ENCODE data around the gene ATXN2.
"Not testable (repeated sequence)": the region's sequence is repeated elsewhere in the genome, so short reads cannot be mapped to it uniquely, and the experiment has no call there.

ATXN2 gene

DNA sequence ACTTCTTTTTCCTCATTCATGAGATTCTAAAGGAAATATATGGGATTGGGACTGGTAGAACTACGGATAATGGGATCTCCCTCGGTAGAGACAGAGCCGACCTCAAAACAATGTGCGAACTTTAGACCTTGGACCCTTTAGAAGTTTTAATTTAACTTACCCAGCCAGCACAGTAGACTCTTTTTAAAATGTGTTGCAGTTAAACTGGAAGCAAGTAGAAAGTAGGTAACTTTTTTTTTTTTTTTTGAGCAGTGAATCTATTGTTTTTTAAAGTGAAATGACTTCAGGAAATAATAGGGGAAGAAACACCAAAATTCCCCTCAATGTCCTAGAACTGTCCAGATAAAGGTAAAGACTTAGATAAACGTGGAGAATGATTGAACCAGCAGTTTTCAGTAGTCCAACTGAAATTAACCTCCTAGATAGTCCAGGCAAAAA is 1.1 kb upstream of the ATXN2 start:
- DNase-seq, result no peak

DNA sequence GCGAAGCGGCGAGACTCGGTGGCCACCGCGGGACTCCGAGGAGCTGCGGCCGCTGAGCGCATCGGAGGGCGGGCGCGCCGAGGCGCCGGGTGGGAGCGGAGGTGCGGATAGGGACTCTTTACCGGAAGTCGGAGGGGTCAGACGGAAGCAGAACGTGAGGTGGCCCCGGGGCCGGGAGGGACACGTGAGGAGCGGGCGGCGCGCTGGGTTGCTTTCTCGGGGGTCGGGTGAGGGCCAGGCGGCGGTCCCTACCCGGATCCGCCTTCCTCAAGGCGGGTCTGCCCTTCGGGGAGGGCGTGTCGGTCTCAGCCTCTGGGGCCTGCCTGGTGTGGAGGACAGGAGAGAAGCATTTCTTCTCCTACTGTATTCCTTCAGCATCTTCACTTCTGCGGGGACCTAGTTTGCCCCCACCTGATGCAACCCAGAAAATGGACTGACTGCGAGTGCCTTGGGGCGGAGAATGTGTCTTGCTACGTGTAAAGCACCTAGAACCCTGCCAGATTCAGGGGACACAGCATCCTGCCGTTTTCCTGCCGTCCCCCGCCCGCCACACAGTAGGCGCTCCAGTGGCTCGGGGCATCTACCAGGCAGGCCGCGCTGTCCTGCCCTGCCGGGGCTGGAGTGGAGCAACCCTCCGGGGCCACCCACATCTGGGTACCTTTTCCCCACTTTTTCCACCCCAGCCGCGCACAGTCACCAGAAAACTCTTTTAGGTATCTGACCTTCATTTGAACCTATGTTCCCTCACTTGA is 514 bp upstream of the ATXN2 start:
- DNase-seq, result peak; percentile 89

DNA sequence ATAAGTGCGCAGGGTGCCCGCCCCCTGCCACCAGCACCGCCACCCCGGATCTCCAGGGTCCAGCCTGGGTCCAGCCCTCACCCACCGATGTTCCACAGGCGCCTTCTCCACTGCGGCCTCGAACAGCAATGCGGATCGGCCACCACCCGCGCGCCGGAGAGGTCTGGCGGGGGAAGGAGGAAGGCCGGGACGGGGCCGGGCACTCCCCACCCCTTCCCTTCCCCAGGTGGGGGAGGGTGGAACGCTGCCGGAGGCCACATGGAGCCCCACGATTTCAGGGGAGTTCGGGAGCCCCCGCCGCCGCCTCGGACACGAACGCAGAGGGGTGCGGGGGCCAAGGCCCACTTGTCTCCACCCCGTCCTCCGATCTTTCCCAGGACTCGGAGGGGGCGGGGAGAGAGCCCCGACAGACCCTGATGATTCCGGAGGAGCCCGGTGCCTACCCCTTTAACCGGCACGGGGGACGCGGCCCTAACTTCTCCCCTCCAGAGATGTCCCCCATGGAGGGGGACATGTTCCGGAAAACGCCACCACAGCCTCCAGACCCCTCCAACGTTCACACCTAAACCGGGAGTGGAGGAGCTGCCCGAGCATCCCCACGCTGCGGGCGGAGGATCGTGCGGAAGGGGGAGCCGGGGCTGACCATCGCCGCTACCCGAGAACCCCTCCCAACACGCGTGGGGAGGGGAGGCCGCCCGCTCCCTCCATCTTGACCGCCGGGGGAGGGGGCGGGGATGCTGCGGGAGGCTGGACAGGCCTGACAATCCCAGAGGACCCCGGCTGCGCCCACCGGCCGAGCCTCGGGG is 1.1 kb downstream of the ATXN2 start:
- DNase-seq, result peak; percentile 23

DNA sequence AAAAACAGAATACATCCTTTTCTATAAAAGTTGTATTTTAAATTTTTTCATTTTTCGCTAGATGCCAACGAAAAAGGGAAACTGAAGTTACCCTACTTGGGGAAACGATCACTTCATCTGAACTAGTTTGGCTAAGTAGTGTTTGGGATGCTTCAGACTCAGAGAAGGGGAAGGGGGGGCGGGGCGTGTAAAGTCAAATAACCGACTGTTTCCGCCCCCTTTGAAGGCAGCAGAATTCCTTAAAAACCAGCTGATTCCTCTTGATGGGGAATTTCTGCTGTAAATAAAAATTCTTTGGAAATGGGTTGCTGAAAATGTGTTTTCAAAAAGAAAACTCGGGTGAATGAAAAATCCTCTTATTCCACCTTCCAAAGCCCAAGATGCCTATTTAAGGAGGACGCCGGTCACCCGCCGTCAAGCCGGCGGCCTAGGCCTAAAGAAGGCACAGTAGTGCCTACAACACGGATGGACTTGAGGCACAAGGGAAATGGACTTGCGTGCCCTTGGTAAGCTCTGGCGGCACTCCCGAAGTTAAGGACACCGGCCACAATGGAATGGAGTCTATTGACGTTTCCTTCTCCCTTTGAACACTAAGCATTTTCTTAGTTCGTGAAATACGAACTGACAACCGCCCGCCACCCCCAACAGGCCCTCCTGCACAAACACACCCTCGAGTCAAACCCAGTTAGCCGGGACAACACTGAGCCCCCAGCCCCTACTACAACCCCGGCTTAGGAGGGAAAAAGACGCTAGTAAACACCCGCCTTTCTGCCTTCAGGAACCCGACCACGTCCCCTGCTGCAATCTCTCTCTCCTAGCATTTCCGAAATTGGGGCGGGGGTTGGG is 1.9 kb downstream of the ATXN2 start:
- DNase-seq, result peak; percentile 8

DNA sequence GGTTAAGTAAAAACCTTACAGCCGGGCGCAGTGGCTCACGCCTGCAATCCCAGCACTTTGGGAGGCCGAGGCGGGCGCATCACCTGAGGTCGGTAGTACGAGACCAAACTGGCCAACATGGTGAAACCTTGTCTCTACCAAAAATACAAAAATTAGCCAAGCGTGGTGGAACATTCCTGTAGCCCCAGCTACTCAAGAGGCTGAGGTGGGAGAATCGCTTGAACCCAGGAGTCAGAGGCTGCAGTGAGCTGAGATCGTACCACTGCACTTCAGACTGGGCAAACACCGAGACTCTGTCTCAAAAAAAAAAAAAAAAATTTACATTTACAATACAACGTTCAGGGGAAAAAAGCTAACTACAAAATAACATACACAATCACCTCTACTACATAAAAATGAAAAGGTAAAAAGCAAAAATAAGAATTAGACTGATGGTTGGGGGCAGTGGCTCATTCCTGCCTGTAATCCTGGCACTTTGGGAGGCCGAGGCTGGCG is 3.7 kb downstream of the ATXN2 start:
- not testable (repeated sequence) for DNase-seq

DNA sequence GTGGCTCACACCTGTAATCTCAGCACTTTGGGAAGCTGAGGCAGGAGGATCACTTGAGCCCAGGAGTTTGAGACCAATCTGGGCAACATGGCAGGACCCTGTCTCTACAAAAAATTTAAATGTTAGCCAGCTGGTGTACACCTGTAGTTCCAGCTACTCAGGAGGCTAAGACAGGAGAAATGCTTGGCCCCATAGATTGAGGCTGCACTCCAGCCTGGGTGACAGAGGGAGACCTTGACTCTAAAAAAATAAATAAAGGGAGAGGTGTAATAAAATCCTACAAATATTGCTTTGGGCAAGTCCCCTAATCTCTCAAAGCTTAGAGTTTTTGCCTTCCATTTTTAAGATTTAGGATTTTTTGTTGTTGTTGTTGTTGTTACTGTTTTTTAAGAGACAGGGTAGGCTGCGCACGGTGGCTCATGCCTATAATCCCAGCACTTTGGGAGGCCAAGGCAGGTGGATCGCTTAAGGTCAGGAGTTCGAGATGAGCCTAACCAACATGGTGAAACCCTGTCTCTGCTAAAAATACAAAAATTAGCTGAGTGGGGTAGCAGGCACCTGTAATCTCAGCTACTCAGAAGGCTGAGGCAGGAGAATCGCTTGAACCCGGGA is 7.6 kb downstream of the ATXN2 start:
- DNase-seq, result not testable (repeated sequence)

DNA sequence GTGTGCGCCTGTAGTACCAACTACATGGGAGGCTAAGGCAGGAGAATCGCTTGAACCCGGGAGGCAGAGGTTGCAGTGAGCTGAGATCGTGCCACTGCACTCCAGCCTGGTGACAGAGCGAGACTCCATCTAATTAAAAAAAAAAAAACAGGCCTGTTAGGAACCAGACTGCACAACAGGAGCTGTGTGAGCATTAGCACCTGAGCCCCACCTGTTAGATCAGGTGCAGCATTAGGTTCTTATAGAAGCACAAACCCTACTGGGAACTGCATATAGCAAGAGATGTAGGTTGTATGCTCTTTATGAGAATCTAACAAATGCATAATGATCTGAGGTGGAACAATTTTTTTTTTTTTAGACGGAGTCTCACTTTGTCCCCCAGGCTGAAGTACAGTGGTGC is 8.6 kb downstream of the ATXN2 start:
- DNase-seq, result no peak

DNA sequence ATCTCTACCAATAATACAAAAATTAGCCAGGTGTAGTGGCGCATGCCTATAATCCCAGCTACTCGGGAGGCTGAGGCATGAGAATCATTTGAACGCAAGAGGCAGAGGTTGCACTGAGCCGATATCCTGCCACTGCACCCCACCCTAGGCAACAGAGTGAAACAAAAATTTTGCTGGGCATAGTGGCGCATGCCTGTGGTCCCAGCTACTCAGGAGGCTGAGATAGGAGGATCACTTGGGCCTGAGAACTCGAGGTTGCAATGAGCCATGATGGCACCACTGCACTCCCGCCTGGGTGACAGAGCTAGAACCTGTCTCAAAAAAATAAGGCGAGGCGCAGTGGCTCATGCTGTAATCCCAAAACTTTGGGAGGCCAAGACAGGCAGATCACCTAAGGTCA is 9.5 kb downstream of the ATXN2 start:
- no peak for DNase-seq

DNA sequence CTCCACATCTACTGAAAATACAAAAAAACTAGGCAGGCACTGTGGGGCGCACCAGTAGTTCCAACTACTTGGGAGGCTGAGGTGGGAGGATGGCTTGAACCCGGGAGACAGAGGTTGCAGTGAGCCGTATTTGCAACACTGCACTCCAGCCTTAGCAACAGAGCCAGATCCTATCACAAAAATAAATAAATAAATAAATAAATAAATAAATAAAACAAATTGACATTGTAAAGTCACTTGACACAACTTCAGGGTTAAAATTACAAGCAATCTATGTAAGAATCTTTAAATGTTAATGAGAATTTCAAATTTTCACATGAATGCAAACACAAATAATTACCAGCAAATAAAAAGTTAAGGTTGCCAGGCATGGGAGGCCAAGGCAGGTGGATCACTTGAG is 11.1 kb downstream of the ATXN2 start:
- DNase-seq, result no peak

DNA sequence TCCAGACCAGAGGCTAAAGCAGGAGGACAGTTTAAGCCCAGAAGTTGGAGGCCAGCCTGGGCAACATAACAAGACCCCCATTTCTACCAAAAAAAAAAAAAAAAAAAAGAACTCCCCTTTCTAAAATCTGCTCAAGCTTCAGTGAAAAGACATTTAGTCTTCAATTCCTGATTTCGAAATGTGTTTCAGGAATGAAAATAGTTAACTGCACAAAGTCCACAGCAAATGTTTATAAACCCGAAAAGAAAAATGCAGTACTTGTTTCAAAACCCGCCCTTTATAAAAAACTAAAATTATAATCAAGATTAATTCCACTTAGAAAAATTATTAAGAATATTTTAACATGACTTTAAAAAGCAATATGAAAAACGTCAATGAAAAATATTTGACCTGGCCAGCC is 12.1 kb downstream of the ATXN2 start:
- no peak for DNase-seq

DNA sequence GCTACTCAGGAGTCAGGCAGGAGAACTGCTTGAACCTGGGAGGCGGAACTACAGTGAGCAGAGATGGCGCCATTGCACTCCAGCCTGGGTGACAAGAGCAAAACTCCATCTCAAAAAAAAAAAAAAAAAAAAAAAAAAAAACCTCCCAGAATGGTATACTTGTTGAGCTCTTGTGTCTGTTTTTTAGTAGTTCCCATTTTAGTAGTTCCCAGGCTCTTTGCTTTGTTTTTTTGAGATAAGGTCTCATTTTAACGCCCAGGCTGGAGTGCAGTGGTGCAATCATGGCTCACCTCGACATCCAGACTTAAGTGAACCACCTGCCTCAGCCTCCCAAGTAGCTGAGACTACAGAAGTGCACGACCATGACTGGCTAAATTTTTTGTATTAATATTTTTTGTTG is 13.4 kb downstream of the ATXN2 start:
- DNase-seq, result no peak

DNA sequence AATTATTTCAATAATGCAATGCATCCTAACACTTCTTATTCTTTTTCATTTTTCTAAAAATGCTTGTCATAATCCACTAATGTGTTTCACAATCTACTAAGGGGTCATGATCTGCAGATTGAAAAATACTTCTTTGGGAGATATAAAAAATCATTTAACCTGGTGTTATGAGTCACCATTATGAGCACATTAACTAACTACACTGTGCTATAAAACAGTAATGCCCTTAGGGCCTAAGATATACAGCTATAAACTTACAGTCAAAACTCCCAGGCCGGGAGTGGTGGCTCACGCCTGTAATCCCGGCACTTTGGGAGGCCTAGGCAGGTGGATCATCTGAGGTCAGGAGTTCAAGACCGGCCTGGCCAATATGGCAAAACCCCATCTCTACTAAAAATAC is 14.2 kb downstream of the ATXN2 start:
- no peak for DNase-seq

DNA sequence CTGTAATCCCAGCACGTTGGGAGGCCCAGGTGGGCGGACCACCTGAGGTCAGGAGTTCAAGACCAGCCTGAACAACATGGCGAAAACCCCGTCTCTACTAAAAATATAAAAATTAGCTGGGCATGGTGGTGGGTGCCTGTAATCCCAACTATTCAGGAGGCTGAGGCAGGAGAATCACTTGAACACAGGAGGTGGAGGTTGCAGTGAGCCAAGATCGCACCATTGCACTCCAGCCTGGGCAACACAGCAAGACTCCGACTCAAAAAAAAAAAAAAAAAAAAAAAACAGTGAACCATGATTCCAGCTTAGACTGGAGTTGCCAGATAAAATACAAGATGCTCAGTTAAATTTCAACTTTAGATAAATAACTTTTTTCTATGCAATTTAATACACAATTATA is 15.6 kb downstream of the ATXN2 start:
- DNase-seq, result not testable (repeated sequence)

DNA sequence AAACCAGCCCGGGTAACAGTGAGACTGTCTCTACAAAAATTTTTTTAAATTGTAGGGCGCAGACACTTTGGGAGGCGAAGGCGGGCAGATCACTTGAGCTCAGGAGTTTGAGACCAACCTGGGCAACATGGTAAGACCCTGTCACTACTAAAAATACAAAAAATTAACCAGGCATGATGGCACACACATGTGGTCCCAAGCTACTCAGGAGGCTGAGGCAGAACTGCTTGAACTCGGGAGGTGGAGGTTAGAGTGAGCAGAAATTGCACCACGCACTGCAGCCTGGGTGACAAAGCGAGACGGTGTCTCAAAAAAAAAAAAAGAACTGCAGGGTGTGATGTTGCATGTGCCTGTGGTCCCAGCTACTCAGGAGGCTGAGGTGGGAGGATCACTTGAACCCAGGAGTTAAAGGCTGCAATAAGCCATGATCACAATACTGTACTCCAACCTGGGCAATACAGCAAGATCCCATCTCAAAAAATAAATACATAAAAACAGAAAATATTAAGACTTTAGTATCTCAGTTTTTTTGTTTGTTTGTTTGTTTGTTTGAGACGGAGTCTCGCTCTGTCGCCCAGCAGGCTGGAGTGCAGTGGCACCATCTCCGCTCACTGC is 16.9 kb downstream of the ATXN2 start:
- no peak for DNase-seq

DNA sequence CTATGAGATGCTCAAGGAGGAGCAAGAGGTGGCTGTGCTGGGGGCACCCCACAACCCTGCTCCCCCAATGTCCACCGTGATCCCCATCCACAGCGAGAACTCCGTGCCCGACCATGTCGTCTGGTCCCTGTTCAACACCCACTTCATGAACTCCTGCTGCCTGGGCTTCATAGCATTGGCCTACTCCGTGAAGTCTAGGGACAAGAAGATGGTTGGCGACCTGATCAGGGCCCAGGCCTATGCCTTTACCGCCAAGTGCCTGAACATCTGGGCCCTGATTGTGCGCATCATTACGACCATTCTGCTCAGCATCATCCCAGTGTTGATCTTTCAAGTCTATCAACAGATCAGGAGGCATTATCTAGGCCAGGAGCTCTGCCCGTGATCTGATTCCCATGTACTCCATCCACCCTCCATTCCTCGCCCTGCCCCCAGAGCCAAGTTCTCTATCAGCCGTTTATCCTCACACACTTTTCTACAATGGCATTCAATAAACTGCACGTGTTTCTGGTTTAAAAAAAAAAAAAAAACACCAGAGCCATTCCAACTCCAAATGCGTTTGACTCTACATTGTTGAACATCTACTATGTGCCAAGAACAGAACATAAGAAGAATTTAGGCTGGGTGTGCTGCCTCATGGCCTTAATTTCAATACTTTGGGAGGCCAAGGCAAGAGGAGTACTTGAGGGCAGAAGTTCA is 17.5 kb downstream of the ATXN2 start:
- no peak for DNase-seq

DNA sequence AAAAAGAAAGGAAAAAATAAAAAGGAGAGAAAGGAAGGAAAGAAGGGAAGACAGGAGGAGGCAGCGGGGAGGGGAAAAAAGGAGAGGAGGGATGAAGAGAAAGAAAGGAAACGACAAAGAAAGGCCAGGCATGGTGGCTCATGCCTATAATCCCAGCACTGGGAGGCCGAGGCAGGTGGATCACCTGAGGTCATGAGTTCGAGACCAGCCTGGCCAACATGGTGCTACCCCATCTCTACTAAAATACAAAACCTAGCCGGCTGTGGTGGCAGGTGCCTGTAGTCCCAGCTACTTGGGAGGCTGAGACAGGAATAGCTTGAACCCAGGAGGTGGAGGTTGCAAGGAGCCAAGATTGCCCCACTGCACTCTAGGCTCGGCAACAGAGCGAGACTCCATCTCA is 18.4 kb downstream of the ATXN2 start:
- no peak for DNase-seq

DNA sequence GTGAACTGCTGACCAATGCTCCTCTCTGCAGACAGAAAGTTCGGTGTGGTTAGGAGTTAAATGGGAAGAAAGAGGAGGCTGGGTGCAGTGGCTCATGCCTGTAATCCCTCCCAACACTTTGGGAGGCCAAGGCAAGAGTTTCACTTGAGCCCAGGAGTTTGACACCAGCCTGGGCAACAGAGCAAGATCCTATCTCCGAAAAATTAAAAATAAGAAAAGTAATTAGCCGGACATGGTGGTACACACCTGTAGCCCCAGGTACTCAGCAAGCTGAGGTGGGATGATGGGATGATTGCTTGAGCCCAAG is 19.0 kb downstream of the ATXN2 start:
- DNase-seq, result no peak

DNA sequence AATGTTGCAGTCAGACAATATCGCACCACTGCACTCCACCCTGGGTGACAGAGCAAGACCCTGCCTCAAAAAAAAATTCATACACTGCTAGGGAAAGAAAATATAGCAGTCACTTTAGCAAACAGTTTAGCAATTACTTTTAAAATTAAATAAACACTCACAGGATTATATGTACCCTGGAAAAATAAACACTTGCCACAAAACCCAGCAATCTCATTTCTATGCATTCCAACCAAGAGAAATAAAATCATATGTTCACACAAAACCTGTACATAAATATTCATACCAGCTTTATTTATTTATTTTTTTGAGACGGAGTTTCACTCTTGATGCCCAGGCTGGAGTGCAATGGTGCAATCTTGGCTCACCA is 20.2 kb downstream of the ATXN2 start:
- no peak for DNase-seq

DNA sequence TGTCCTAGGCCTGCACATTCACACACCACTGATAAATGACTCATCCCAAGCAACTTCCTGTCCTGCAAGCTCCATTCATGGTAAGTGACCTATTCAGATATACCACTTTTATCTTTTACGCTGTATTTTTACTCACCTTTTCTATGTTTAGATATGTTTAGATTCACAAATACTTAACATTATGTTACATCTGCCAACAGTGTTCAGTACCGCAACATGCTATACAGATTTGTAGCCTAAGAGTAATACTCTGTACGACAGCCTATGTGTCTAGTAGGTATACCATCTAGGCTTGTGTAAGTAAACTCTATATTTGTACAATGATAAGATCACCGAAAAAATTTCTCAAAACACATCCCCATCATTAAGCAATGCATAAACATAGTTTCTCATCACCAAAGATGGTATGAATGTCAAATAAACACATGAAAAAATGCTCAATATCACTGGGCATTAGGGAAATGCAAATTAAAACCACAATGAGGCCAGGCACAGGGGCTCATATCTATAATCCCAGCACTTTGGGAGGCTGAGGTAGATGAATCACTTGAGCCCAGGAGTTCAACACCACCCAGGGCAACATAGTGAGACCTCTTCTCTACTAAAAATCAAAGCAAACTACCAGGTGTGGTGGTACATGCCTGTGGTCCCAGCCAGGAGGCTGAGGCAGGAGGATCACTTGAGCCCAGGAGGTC is 20.7 kb downstream of the ATXN2 start:
- DNase-seq, result no peak

DNA sequence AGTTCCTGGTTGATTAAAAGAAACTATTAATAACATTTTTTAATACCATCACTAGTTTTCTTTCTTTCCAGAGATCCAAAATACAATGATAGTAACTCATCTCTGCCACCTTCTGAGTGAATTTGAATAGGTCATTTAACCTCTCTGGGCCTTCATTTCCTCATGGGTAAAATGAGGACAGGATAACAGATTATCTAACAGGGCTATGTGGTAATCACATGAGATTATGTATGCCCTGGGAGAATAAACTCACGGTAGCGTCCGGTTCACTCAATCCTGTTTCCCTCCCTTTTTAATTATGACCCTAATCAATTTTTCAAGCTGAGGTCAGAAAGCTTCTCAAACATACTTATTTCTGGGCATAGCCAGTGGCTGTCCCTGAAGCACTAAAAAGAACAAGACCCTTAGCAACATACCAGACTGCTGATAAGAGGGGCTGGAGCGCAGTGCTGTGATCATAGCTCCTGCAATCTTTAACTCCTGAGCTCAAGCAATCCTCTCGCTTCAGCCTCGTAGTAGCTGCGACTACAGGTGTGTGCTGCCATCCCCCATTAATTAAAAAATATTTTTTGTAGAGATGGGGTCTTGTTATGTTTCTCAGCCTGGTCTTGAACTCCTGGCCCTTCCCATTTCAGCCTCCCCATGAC is 24.2 kb downstream of the ATXN2 start:
- no peak for DNase-seq

DNA sequence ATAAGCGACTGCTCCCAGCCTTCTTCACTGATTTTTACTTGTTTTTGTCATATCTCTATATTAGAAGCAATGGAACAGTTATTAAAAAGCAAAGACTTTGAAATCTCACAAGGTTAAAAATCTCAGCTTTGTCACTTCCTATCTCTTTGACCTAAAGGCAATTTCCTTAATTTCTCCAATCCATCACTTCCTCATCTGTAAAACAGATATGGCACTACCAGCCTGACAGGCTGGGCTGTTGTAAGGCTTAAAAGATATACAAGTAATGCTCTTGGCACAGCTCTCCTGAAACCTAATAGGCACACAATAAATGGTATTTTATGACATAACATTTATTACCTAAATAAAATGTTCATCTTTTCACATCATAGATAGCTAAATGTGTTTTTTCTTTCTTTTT is 25.6 kb downstream of the ATXN2 start:
- DNase-seq, result no peak

Data from CD4-positive, alpha-beta T cell treated with Interleukin-12 subunit alpha and Interleukin-12 subunit beta, for 1 hour (primary cell).